Heart left ventricle (tissue), 13 donors: Measurements from ENCODE around the gene METRNL.

Experiments used
- CTCF ChIP-seq, 12 donors: fragments of 200-600 bp; sonication (generic) in 4 of 12; IDR thresholded peaks; one replicate each; pipeline versions ENCODE4 v1.5.0 to v1.8.0; 2018 to 2022; ENCODE audit warnings: antibody characterized with exemption in 12 of 12, mild to moderate bottlenecking in 5 of 12
- POLR2A ChIP-seq, 2 donors: fragments of 450-650 bp; IDR thresholded peaks; one replicate each; pipeline ENCODE4 v1.6.1; 2017; ENCODE audit warnings: antibody characterized with exemption in 2 of 2, mild to moderate bottlenecking in 2 of 2, moderate library complexity in 2 of 2
- donor health status: ischemic (EF 13 %, LVEDD 7.1; RV severe dilation, severe dysfunction).
- donor health status: DM: no; HTN: yes; CAD: no.
- donor health status: DM: no; HTN: no; CAD: no.
- donor health status: ischemic (EF 25% LVEDD 6.9; RV normal size, moderate dysfunction).
- donor health status: ischemic (EF 25% LVEDD 5.7; RV mildly dilated, moderate dysfunction).
- donor health status: ischemic (EF 35%, LVEDD 5.7; RV mildly dilated, moderate dysfunction).
- donor health status: nonischemic (EF 11% LVEDD 7.7; RV severe dilation, severe dysfunction).
- donor health status: DM: yes; HTN: yes; CAD: no.
- donor health status: PGD.
- donor health status: ischemic (EF 29% LVEDD 5.4; RV normal size, mild dysfunction).
- donor health status: nonischemic (EF 23%, LVEDD 6.1; RV moderate dilation, normal function).

GRCh38 chr17:83115832-83116231 lies 36.4 kb downstream of the METRNL start:
- TF ChIP-seq POLR2A (IDR thresholded peaks at IDR 0.05) (no peak), CTCF (IDR thresholded peaks at IDR 0.05) (no peak)
